Neural progenitor cell (in vitro differentiated cells): Measurements from ENCODE around the gene FOXA2.

Experiments
- EZH2 ChIP-seq: fragments of 200-600 bp; sonication (generic); IDR thresholded peaks from 2 replicates; pipeline ENCODE4 v1.6.1; 2017; ENCODE audit warnings: antibody characterized with exemption, mild to moderate bottlenecking, moderate library complexity
- TF ChIP-seq, protein P1 (sequence below): fragments of 200-600 bp; sonication (generic); IDR thresholded peaks from 2 replicates; pipeline ENCODE4 v1.5.1; 2017; ENCODE audit warnings: antibody characterized with exemption, mild to moderate bottlenecking

DNA sequence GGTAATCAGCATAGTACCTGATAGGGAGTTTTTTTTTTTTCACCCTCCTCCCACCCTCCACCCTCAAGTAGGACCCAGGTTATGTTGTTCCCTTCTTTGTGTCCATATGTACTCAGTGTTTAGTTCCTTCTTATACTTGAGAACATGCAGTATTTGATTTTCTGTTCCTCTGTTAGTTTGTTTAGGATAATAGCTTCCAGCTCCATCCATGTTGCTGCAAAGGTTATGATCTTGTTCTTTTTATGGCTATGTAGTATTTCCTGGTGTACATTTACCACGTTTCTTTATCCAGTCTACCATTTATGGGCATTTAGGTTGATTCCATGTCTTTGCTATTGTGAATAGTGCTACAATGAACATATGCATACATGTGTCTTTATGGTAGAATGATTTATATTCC is 41.9 kb downstream of the FOXA2 start:
- TF ChIP-seq, protein P1, sequence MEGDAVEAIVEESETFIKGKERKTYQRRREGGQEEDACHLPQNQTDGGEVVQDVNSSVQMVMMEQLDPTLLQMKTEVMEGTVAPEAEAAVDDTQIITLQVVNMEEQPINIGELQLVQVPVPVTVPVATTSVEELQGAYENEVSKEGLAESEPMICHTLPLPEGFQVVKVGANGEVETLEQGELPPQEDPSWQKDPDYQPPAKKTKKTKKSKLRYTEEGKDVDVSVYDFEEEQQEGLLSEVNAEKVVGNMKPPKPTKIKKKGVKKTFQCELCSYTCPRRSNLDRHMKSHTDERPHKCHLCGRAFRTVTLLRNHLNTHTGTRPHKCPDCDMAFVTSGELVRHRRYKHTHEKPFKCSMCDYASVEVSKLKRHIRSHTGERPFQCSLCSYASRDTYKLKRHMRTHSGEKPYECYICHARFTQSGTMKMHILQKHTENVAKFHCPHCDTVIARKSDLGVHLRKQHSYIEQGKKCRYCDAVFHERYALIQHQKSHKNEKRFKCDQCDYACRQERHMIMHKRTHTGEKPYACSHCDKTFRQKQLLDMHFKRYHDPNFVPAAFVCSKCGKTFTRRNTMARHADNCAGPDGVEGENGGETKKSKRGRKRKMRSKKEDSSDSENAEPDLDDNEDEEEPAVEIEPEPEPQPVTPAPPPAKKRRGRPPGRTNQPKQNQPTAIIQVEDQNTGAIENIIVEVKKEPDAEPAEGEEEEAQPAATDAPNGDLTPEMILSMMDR, result no peak
- TF ChIP-seq EZH2, result no peak
